ENCODE measurements around the gene LRRC4.

LRRC4 gene

GRCh38 chr7:128074736-128075135 is 43.5 kb upstream of the LRRC4 start:
- Histone ChIP-seq H3K79me2 (ENCODE audit: low read length) (peaks cover 25% of the 10 kb centered on the region), H3K4me1 (ENCODE audit: low read length) (no peaks in the 10 kb centered on the region), H3K27ac (ENCODE audit: low read length) (no peak overlapping the region), H3F3A (ENCODE audit: insufficient read depth, low read length) (no peaks in the 10 kb centered on the region), H3K9me2 (replicated peaks; ENCODE audit: insufficient read depth, low read length) (no peaks in the 10 kb centered on the region), H3K36me3 (replicated peaks; ENCODE audit: insufficient read depth, low read length) (no peaks in the 10 kb centered on the region; the same call in 1 of the 2 replicates), H3K4me3 (ENCODE audit: low read length) (no peak overlapping the region), H2AFZ (ENCODE audit: low read length) (no peak overlapping the region), H3K9me3 (replicated peaks; ENCODE audit: insufficient read depth, low read length) (no peaks in the 10 kb centered on the region), H3K27me3 (replicated peaks; ENCODE audit: insufficient read depth, low read length) (no peaks in the 10 kb centered on the region), H3K9ac (ENCODE audit: low read length) (no peak overlapping the region), H4K20me1 (ENCODE audit: insufficient read depth, low read length) (no peaks in the 10 kb centered on the region), H3K4me2 (ENCODE audit: low read depth, low read length) (no peak overlapping the region)
- TF ChIP-seq EZH2phosphoT487 (IDR thresholded peaks at IDR 0.05; ENCODE audit: low read length) (no peak), EZH2 (optimal IDR thresholded peaks at IDR 0.05; ENCODE audit: low read depth, low read length) (no peak)
- TF ChIP-seq, protein P1, sequence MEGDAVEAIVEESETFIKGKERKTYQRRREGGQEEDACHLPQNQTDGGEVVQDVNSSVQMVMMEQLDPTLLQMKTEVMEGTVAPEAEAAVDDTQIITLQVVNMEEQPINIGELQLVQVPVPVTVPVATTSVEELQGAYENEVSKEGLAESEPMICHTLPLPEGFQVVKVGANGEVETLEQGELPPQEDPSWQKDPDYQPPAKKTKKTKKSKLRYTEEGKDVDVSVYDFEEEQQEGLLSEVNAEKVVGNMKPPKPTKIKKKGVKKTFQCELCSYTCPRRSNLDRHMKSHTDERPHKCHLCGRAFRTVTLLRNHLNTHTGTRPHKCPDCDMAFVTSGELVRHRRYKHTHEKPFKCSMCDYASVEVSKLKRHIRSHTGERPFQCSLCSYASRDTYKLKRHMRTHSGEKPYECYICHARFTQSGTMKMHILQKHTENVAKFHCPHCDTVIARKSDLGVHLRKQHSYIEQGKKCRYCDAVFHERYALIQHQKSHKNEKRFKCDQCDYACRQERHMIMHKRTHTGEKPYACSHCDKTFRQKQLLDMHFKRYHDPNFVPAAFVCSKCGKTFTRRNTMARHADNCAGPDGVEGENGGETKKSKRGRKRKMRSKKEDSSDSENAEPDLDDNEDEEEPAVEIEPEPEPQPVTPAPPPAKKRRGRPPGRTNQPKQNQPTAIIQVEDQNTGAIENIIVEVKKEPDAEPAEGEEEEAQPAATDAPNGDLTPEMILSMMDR (IDR thresholded peaks at IDR 0.05; ENCODE audit: low read length): no peak
- DNase-seq: no peak

DNA sequence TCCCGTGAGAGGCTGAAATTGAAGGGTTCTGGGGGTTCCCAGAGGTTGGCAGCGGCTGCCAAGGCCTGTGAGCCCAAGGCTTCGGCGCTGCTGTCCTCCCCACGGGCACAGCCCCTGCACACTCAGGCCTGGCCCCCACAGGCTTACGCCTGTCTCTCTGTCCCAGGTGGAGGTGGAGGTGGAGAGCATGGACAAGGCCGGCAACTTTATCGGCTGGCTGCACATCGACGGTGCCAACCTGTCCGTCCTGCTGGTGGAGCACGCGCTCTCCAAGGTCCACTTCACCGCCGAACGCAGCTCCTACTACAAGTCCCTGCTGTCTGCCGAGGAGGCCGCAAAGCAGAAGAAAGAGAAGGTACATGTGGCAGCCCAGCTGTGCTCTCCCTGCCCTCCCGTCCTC is 43.1 kb upstream of the LRRC4 start:
- Histone ChIP-seq H3K27me3 (replicated peaks; ENCODE audit: insufficient read depth, low read length) (no peaks in the 10 kb centered on the region), H3K4me2 (ENCODE audit: low read depth, low read length) (no peak overlapping the region), H3K4me1 (ENCODE audit: low read length) (no peaks in the 10 kb centered on the region), H3F3A (ENCODE audit: insufficient read depth, low read length) (no peaks in the 10 kb centered on the region), H3K4me3 (ENCODE audit: low read length) (no peak overlapping the region), H3K9me2 (replicated peaks; ENCODE audit: insufficient read depth, low read length) (no peaks in the 10 kb centered on the region), H3K9me3 (replicated peaks; ENCODE audit: insufficient read depth, low read length) (no peaks in the 10 kb centered on the region), H3K27ac (ENCODE audit: low read length) (no peak overlapping the region), H4K20me1 (ENCODE audit: insufficient read depth, low read length) (no peaks in the 10 kb centered on the region), H3K79me2 (ENCODE audit: low read length) (peaks cover 29% of the 10 kb centered on the region), H3K9ac (ENCODE audit: low read length) (no peak overlapping the region), H2AFZ (ENCODE audit: low read length) (no peak overlapping the region), H3K36me3 (replicated peaks; ENCODE audit: insufficient read depth, low read length) (no peaks in the 10 kb centered on the region; the same call in 1 of the 2 replicates)
- TF ChIP-seq, protein P1 (IDR thresholded peaks at IDR 0.05; ENCODE audit: low read length): no peak
- no peak for TF ChIP-seq EZH2 (optimal IDR thresholded peaks at IDR 0.05; ENCODE audit: low read depth, low read length)
- TF ChIP-seq EZH2phosphoT487 (IDR thresholded peaks at IDR 0.05; ENCODE audit: low read length): no peak
- DNase-seq: no peak

GRCh38 chr7:128073671-128074310 is 42.6 kb upstream of the LRRC4 start:
- no peaks in the 10 kb centered on the region for H3K9me2 ChIP-seq (replicated peaks; ENCODE audit: insufficient read depth, low read length)
- no peaks in the 10 kb centered on the region; the same call in 1 of the 2 replicates for H3K36me3 ChIP-seq (replicated peaks; ENCODE audit: insufficient read depth, low read length)
- H3K27me3 ChIP-seq (replicated peaks; ENCODE audit: insufficient read depth, low read length): no peaks in the 10 kb centered on the region
- TF ChIP-seq, protein P1 (IDR thresholded peaks at IDR 0.05; ENCODE audit: low read length): no peak
- TF ChIP-seq EZH2phosphoT487 (IDR thresholded peaks at IDR 0.05; ENCODE audit: low read length): no peak
- no peak for TF ChIP-seq EZH2 (optimal IDR thresholded peaks at IDR 0.05; ENCODE audit: low read depth, low read length)
- no peak overlapping the region for H3K4me2 ChIP-seq (ENCODE audit: low read depth, low read length)
- no peak overlapping the region for H3K4me3 ChIP-seq (ENCODE audit: low read length)
- H4K20me1 ChIP-seq (ENCODE audit: insufficient read depth, low read length): no peaks in the 10 kb centered on the region
- no peak overlapping the region for H3K27ac ChIP-seq (ENCODE audit: low read length)
- H3K9ac ChIP-seq (ENCODE audit: low read length): no peak overlapping the region
- H3K9me3 ChIP-seq (replicated peaks; ENCODE audit: insufficient read depth, low read length): no peaks in the 10 kb centered on the region
- peaks cover 32% of the 10 kb centered on the region for H3K79me2 ChIP-seq (ENCODE audit: low read length)
- DNase-seq: no peak
- H3F3A ChIP-seq (ENCODE audit: insufficient read depth, low read length): no peaks in the 10 kb centered on the region
- H2AFZ ChIP-seq (ENCODE audit: low read length): no peak overlapping the region
- H3K4me1 ChIP-seq (ENCODE audit: low read length): no peaks in the 10 kb centered on the region

Measured in MM.1S (cell line).